H9 (cell line): ENCODE results near the gene LGR5. TPM values are rescaled to one million over a fixed set of nuclear protein-coding genes. Genes with fewer than 3 reads are reported as not detected.
A peak's percentile ranks its signal among the peaks of the same experiment; 100 is the strongest.

Experiments
- DNase-seq: peaks from one replicate; pipeline ENCODE4 v3.0.0-alpha.2; 2017
- H2AFZ ChIP-seq: one replicate; pipeline ENCODE4 v1.6.1; 2013; ENCODE audit warnings: mild to moderate bottlenecking, low read length, control low read depth, moderate library complexity
- H2AK5ac ChIP-seq: 2 replicates; pipeline ENCODE4 v1.6.1; 2013; ENCODE audit warnings: low read length, control low read depth, mixed read lengths; ENCODE audit not compliant: insufficient read length
- H2BK120ac ChIP-seq: one replicate; pipeline ENCODE4 v1.6.1; 2013; ENCODE audit warnings: low read depth, mild to moderate bottlenecking, low read length, control low read depth, inconsistent platforms; ENCODE audit not compliant: poor library complexity, severe bottlenecking
- H2BK12ac ChIP-seq: 2 replicates; pipeline ENCODE4 v1.6.1; 2013; ENCODE audit warnings: low read length, control low read depth, mixed read lengths, low read depth; ENCODE audit not compliant: insufficient read length
- H2BK15ac ChIP-seq: 2 replicates; pipeline ENCODE4 v1.6.1; 2013; ENCODE audit warnings: low read depth, low read length, control low read depth
- H2BK20ac ChIP-seq: one replicate; pipeline ENCODE4 v1.6.1; 2013; ENCODE audit warnings: low read depth, mild to moderate bottlenecking, low read length, control low read depth, inconsistent platforms; ENCODE audit not compliant: poor library complexity, severe bottlenecking
- H2BK5ac ChIP-seq: 2 replicates; pipeline ENCODE4 v1.6.1; 2013; ENCODE audit warnings: low read length, control low read depth, mixed read lengths; ENCODE audit not compliant: insufficient read length
- H3K14ac ChIP-seq: 2 replicates; pipeline ENCODE4 v1.6.1; 2013; ENCODE audit warnings: low read length, control low read depth; ENCODE audit not compliant: insufficient read depth
- H3K18ac ChIP-seq: 2 replicates; pipeline ENCODE4 v1.6.1; 2013; ENCODE audit warnings: low read depth, mild to moderate bottlenecking, mixed read lengths, low read length, control low read depth; ENCODE audit not compliant: insufficient read length
- H3K23ac ChIP-seq: 2 replicates; pipeline ENCODE4 v1.6.1; 2013; ENCODE audit warnings: low read length, control low read depth, mixed read lengths, low read depth; ENCODE audit not compliant: insufficient read length
- H3K23me2 ChIP-seq: 2 replicates; pipeline ENCODE4 v1.6.1; 2013; ENCODE audit warnings: low read depth, mild to moderate bottlenecking, mixed read lengths, low read length, control low read depth; ENCODE audit not compliant: insufficient read length, poor library complexity, severe bottlenecking
- H3K27ac ChIP-seq: 2 replicates; pipeline ENCODE4 v1.5.1; 2013; ENCODE audit warnings: low read length, control low read depth, mixed read lengths, low read depth; ENCODE audit not compliant: insufficient read length
- H3K27me3 ChIP-seq: 2 replicates; pipeline ENCODE4 v1.6.1; 2013; ENCODE audit warnings: low read length, control low read depth, inconsistent platforms; ENCODE audit not compliant: insufficient read depth
- H3K4ac ChIP-seq: 2 replicates; pipeline ENCODE4 v1.6.1; 2013; ENCODE audit warnings: low read depth, mild to moderate bottlenecking, control low read depth, inconsistent platforms, low read length, moderate library complexity
- H3K4me1 ChIP-seq: 2 replicates; pipeline ENCODE4 v1.6.1; 2013; ENCODE audit warnings: low read length, control low read depth, inconsistent platforms; ENCODE audit not compliant: insufficient read depth
- H3K4me2 ChIP-seq: 2 replicates; pipeline ENCODE4 v1.6.1; 2013; ENCODE audit warnings: low read length, control low read depth, mixed read lengths; ENCODE audit not compliant: insufficient read length, insufficient read depth
- H3K56ac ChIP-seq: 2 replicates; pipeline ENCODE4 v1.6.1; 2013; ENCODE audit warnings: low read depth, mild to moderate bottlenecking, mixed read lengths, low read length, control low read depth; ENCODE audit not compliant: insufficient read length
- H3K79me1 ChIP-seq: 2 replicates; pipeline ENCODE4 v1.6.1; 2013; ENCODE audit warnings: low read depth, mild to moderate bottlenecking, moderate library complexity, low read length, control low read depth, inconsistent platforms; ENCODE audit not compliant: insufficient read depth, poor library complexity, severe bottlenecking
- H3K79me2 ChIP-seq: 2 replicates; pipeline ENCODE4 v1.6.1; 2013; ENCODE audit warnings: low read length, control low read depth, inconsistent platforms; ENCODE audit not compliant: insufficient read depth
- H3K9ac ChIP-seq: 2 replicates; pipeline ENCODE4 v1.6.1; 2013; ENCODE audit warnings: low read length, control low read depth, mixed read lengths; ENCODE audit not compliant: insufficient read length; ENCODE audit errors: extremely low read depth
- H3K9me3 ChIP-seq: one replicate; pipeline ENCODE4 v1.6.1; 2013; ENCODE audit warnings: low read depth, low read length, inconsistent platforms; ENCODE audit not compliant: control insufficient read depth
- H3T11ph ChIP-seq: one replicate; pipeline ENCODE4 v1.6.1; 2013; ENCODE audit warnings: mild to moderate bottlenecking, low read length, control low read depth, inconsistent platforms
- H4K20me1 ChIP-seq: one replicate; pipeline ENCODE4 v1.6.1; 2013; ENCODE audit not compliant: control insufficient read depth, insufficient read length, insufficient read depth
- H4K5ac ChIP-seq: 2 replicates; pipeline ENCODE4 v1.6.1; 2013; ENCODE audit warnings: low read depth, mild to moderate bottlenecking, mixed read lengths, low read length, control low read depth; ENCODE audit not compliant: insufficient read length
- H4K8ac ChIP-seq: replicated peaks from 2 replicates; pipeline ENCODE4 v1.6.1; 2013; ENCODE audit warnings: low read length, control low read depth, mixed read lengths, low read depth; ENCODE audit not compliant: insufficient read length
- H4K91ac ChIP-seq: 2 replicates; pipeline ENCODE4 v1.6.1; 2013; ENCODE audit warnings: low read depth, mild to moderate bottlenecking, moderate library complexity, mixed read lengths, low read length, control low read depth; ENCODE audit not compliant: insufficient read length
- H3K27ac Mint-ChIP-seq, 3 experiments: 2 replicates in 2 of 3; 3 replicates in 1 of 3; pipeline ENCODE4 v1.8.0; 2020 to 2021; ENCODE audit warnings: mixed read lengths in 3 of 3, mild to moderate bottlenecking in 1 of 3, moderate library complexity in 1 of 3
- H3K27me3 Mint-ChIP-seq: 2 replicates; pipeline ENCODE4 v1.8.0; 2021; ENCODE audit warnings: low read depth, mild to moderate bottlenecking, moderate library complexity, mixed read lengths
- H3K36me3 Mint-ChIP-seq, 3 experiments: 2 replicates in 2 of 3; 3 replicates in 1 of 3; pipeline ENCODE4 v1.8.0; 2020 to 2021; ENCODE audit warnings: low read depth in 3 of 3, mixed read lengths in 3 of 3; ENCODE audit not compliant: insufficient read depth in 1 of 3
- H3K4me1 Mint-ChIP-seq, 2 experiments: 2 replicates each; pipeline ENCODE4 v1.8.0; 2020; ENCODE audit warnings: mixed read lengths in 2 of 2
- H3K4me3 Mint-ChIP-seq, 2 experiments: 2 replicates in 1 of 2; 3 replicates in 1 of 2; pipeline ENCODE4 v1.8.0; 2020 to 2021; ENCODE audit warnings: mild to moderate bottlenecking in 2 of 2, mixed read lengths in 2 of 2, moderate library complexity in 1 of 2
- H3K9me3 Mint-ChIP-seq, 2 experiments: 2 replicates in 1 of 2; 3 replicates in 1 of 2; pipeline ENCODE4 v1.8.0; 2020; ENCODE audit warnings: mild to moderate bottlenecking in 2 of 2, mixed read lengths in 2 of 2, moderate library complexity in 1 of 2
- WGBS: extraction: QIAGEN DNeasy Blood & Tissue Kit; methylation state at CpG from one replicate; pipeline ENCODE4 v1.1.7; 2013; ENCODE audit warnings: missing lambda C conversion rate, low lambda C conversion rate, mixed read lengths; ENCODE audit not compliant: insufficient read length; ENCODE audit errors: extremely low coverage; 5-methylcytosine and 5-hydroxymethylcytosine counted together
- total RNA-seq: library from RNA; stranded (reverse); gene quantifications from 2 replicates; pipeline ENCODE4 v1.2.1, GENCODE V29; 2021
- TF ChIP-seq, protein P1 (sequence below): fragments of 200-600 bp; sonication (generic); conservative IDR thresholded peaks from 3 replicates; pipeline ENCODE4 v1.8.0; 2021; ENCODE audit warnings: antibody characterized with exemption, mild to moderate bottlenecking

The LGR5 gene
- total RNA-seq, 1 experiment from 2014 or later = 0.09 TPM

DNA sequence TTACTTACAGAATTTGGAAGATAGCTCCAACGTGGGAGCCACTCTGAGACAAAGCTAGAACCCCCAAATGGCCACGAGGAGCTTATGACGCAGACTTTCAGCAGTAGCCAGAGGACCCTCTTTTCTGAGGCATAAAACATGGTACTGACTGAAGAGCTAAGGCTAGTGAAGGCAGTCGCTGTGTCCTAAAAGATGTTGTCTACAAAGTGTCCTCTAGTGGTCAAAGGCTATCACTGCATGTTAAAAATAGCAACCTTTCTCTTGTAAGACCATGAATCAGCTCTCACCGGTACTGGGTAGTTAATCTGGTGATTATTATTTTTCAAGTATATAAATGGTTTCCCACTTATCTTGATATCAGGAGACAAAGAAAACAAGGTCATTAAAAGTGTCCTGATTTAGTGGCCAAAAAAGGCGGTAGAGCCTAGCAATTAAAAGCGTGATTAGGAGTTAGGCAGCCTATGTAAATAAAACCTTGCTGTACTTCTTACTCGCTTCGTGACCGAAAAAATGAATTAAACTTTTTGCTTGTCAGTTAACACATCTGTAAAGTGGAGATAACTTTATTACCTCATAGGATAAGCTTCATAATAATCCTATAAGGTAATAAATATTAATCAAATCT is 47.0 kb upstream of the LGR5 start:
- peaks cover 0 to 4% of the 10 kb centered on the region in 2 experiments; a peak in 2 of 4 replicates for H3K4me1 Mint-ChIP-seq
- Histone ChIP-seq H3K9me3 (no peaks in the 10 kb centered on the region), H3T11ph (no peak overlapping the region), H2BK20ac (no peak overlapping the region), H2BK15ac (no peak overlapping the region), H4K5ac (no peak overlapping the region), H2AK5ac (no peak overlapping the region), H3K23ac (no peak overlapping the region), H3K23me2 (no peaks in the 10 kb centered on the region), H3K18ac (no peak overlapping the region), H3K79me2 (no peaks in the 10 kb centered on the region), H2BK12ac (no peak overlapping the region), H3K4me2 (no peak overlapping the region), H3K4ac (no peak overlapping the region), H2BK5ac (no peak overlapping the region), H3K4me1 (no peaks in the 10 kb centered on the region), H3K27me3 (no peaks in the 10 kb centered on the region), H4K91ac (no peak overlapping the region), H2BK120ac (no peak overlapping the region), H4K8ac (no peak overlapping the region), H4K20me1 (no peaks in the 10 kb centered on the region), H3K14ac (no peak overlapping the region), H2AFZ (no peak overlapping the region), H3K79me1 (no peaks in the 10 kb centered on the region), H3K9ac (no peak overlapping the region), H3K27ac (no peak overlapping the region), H3K56ac (no peak overlapping the region)
- peaks cover 4 to 10% (median 6%) of the 10 kb centered on the region in 3 experiments; a peak in 5 of 7 replicates for H3K36me3 Mint-ChIP-seq
- peak; percentile 45 for DNase-seq
- WGBS = no CpG with 5 or more reads among the region's 10 CpGs
- TF ChIP-seq, protein P1, sequence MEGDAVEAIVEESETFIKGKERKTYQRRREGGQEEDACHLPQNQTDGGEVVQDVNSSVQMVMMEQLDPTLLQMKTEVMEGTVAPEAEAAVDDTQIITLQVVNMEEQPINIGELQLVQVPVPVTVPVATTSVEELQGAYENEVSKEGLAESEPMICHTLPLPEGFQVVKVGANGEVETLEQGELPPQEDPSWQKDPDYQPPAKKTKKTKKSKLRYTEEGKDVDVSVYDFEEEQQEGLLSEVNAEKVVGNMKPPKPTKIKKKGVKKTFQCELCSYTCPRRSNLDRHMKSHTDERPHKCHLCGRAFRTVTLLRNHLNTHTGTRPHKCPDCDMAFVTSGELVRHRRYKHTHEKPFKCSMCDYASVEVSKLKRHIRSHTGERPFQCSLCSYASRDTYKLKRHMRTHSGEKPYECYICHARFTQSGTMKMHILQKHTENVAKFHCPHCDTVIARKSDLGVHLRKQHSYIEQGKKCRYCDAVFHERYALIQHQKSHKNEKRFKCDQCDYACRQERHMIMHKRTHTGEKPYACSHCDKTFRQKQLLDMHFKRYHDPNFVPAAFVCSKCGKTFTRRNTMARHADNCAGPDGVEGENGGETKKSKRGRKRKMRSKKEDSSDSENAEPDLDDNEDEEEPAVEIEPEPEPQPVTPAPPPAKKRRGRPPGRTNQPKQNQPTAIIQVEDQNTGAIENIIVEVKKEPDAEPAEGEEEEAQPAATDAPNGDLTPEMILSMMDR = peak; percentile 83
- H3K27ac Mint-ChIP-seq = no peak overlapping the region
- H3K27me3 Mint-ChIP-seq = no peaks in the 10 kb centered on the region
- no peak overlapping the region for H3K4me3 Mint-ChIP-seq
- peaks cover 8 to 12% of the 10 kb centered on the region in 2 experiments for H3K9me3 Mint-ChIP-seq
